GM12892 (cell line): ENCODE data around the gene ALDOB.

Experiments
- POLR2A ChIP-seq: IDR thresholded peaks from 2 replicates; pipeline ENCODE4 v1.6.1; 2011; ENCODE audit warnings: low read depth, low read length, control low read depth
- POLR2AphosphoS5 ChIP-seq: IDR thresholded peaks from 2 replicates; pipeline ENCODE4 v1.6.1; 2011; ENCODE audit warnings: low read depth, low read length, control low read depth

DNA sequence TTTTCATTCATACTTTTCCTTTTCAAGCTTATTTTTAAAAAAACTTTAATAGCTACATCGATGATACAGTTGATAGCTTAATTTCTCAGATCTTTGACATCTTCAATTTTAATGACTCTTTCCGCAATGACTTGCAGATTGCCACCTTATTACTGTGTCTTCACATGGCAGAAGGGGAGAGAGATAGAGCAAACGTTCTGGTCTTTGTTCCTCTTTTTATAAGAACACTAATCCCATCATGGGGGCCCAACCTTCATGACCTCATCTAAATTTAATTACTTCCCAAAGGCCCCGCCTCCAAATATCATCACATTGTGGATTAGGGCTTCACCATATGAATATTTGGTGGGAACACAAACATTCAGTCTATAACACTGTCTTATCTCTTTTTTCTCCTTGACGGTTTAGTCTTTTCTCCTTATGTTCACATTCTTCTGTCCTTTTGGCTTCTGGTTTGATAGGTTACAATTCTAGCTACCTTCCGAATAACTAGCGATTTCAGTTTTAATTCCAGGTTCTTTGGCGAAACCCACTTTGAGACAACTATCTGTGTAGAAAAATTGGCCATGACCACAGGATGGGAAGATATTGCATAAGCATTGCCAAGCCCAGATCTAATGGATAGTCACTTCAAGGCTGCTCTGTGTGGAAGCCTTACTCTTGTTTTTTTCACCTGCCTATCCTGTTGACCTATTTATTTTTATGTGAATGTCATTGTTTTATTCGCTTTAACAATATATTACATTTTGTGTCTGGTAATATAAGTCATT is 31.9 kb downstream of the ALDOB start:
- TF ChIP-seq POLR2A (no peak), POLR2AphosphoS5 (no peak)
